HG02981 (cell line): ENCODE data around the gene DTNB.

Experiments used
- ATAC-seq: cut with Tn5 transposase; IDR thresholded peaks from one replicate; pipeline ENCODE4 v1.9.1; 2021; ENCODE audit warnings: mild to moderate bottlenecking, moderate library complexity; ENCODE audit not compliant: unreplicated experiment

DTNB gene

DNA sequence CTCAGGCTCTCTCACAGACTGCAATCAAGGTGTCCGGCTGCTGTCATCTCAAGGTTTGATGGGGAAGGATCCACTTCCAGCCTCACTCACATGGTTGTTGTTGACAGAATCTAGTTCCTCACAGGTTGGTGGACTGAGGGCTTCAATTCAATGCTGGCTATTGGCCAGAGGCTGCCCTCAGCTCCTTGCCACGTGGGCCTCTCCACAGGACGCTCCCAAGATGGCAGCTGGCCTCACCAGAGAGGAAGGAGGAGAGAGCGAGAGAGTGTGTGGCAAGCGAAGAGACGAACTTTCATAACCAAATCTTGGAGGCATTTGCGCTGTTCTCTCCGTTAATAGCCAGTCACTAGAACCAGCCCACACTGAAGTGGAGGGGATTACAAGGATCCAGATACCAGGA, 318.1 kb downstream of the DTNB start:
- no peak for ATAC-seq

- no peak for ATAC-seq
These were observed 319.3 kb downstream of the DTNB start for GRCh38 chr2:25354116-25354515.

- ATAC-seq = no peak
These were observed 324.0 kb downstream of the DTNB start for GRCh38 chr2:25349397-25349796.

GRCh38 chr2:25347846-25348245, 325.5 kb downstream of the DTNB start:
- ATAC-seq = no peak

DNA sequence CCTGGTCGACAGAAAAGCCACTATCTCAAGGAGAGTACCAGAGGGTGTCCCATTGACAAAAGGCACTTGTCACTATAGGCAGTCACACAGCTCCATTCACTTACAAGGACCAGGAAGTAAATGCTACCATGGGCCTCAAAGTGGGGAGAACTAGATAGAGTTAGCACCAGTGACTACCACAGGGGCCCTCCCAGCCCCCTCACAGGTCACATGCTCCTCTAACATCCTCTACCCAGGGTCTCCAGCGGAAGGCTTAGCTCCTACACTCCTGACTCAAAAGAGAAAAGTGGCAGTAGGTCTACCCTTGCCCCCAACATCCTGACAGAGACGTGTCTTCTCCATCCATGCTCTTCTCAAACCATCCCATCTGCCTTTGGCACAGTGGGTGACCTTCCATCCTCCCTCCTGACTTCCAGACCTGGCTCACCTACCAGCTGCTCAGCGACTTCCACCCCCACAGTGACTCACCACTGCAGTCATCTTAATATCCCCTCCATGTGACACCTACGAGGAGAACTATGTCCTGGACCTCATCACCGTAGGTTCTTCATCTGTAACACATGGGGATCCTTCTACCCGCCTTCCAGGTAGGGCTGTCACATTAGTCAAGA, 326.1 kb downstream of the DTNB start:
- ATAC-seq = no peak

- ATAC-seq = no peak
These were observed 330.1 kb downstream of the DTNB start for GRCh38 chr2:25343187-25343825.

GRCh38 chr2:25342372-25343186, 330.8 kb downstream of the DTNB start:
- peak; percentile 78 for ATAC-seq

DNA sequence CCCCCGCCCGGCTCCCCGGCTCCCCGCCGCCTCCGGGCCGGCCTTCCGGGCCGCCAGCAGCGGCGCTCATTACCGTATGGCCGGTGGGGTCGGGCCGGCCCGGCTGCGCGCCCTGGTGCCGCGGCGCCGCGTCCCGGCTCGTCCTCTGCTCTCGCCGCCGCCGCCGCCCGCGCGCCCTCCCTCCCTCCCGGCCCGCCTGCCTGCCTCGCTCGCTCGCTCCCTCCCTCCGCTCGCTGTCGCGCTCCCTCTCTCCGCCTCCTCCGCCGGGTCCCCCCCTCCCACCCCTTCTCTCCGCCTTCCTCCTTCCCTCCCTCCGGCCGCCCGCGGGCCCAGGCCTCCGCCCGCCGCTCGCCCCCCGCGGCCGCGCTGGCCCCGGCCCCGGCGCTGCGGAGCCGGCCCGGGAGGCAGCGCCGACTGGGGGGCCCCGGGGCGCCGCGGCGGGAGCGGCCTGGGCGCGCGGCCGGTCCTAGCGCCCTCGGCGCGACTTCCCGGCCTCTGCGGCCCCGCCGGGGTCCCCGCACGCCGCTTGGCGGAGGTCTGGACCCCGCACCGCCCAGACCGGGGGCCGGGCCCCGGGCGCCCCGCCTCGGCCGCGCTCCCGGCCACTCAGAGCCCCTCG, 331.5 kb downstream of the DTNB start, which contains the start of gene DNMT3A:
TSS of gene DNMT3A (minus strand) at position 173 of the 619 bp plus-strand sequence. CDS start 27,941 bp downstream, outside the sequence.
- peak; percentile 27 for ATAC-seq

DNA sequence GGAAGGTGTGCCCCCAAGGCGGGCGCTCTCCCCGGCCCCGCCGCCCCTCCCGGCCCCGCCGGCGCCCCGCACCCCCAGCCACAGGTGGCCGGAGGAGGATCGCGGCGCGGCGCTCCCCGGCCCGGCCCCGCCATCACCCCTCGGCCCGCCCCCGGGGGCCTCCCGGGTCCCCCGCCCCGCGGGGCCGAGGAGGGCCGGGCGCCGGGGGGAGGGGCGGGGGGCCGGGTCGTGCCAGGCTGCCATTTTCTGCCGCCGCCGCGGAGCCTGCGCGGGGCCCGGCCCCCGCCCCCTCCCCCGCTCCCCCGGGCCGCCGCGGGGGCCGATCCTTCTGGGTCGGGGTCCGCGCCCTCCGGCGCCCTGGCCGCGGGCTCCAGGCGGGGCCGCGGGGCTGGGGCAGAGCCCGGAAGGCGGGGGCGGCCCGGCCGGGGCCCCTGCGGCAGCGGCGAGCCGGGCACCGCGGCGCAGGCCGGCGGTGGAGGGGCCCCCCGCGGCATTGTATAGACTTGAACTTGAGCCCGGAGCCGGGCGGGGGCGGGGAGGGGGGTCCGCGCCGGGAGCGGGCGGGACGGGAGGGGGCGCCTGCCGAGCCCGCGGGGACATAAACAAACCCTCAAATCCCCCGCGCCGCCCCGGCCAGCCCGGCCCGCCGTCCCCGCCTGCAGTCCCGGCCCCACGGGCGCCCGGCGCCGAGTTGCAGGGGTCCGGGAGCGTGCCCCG, 332.2 kb downstream of the DTNB start:
- peak; percentile 8 for ATAC-seq

DNA sequence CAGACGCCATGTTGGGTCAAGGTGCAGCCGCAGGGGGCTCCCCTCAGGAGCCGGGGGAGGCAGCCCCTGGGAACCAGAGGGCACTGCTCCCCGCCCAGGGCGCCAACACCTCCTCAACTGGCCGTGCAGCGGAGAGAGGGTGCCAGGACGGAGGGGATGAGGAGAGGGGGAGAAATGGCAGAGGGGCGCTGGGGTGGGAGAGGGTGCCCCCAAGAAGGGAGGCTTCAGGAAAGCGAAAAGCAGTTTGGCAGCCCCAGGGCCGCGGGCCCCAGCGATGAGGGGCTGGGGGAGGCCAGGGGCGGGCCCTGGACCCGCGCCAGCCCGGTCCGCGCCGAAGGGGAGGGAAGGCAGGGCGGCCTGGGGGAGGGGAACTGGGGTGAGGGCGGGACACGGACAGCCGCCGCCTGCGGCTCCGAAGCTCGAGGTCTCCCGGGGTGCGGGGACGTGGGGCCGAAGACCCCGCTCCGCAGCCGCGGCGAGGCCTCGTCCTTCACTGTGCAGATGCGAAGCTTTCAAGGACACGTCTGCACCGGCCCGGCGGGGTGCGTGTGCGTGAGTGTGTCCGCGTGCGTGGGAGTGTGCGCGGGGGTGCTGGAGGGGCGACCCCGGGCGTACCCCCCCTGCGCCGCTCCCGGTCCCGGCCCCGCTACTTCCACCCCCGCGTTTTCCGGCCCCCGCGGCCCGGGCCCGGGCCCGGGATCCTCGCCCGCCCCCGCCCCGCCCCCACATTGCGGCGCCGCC, 333.0 kb downstream of the DTNB start:
- ATAC-seq = no peak

DNA sequence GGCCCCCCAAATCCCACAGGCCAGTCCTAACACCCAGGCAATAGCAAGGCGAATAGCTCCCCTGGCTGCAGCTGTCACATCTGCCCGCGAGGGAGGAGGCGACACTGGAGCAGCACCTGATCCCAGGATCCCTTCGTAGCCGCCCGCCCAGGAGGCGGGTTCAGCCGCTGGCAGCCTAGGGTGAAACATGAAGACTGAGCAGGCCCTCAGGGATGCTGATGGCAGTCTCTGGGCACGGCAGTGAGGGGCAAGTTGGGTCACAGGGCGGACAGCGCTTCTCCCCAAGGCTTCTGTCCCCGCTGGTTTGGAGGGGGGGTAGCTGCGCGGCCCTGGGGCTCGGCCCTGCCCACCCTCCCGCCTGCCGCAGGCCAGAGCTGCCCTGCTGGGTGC, 333.6 kb downstream of the DTNB start:
- no peak for ATAC-seq

- ATAC-seq = no peak
These were observed 334.1 kb downstream of the DTNB start for GRCh38 chr2:25339211-25339674.

DNA sequence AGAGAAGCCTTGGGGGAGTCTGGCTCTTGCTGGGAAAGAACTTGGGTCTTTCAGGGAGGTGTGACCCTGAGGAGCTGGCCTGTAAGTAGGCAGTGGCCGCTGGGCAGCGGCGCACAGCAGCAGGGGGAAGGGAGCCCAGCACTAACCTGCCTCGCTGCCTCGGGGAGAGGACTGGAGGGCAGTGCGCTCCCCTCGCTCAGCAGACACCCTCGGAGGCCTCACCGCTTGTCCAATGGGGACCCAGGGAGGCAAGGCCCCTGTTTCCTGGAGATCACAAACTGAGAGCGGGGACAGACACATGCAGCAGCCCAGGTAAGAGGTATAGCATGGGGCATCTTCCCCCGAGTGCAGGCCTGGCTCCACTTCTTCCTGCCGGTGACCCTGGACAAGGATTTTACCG, 335.0 kb downstream of the DTNB start:
- ATAC-seq = no peak

GRCh38 chr2:25337891-25338290, 335.5 kb downstream of the DTNB start:
- ATAC-seq = no peak

GRCh38 chr2:25337276-25337675, 336.1 kb downstream of the DTNB start:
- ATAC-seq = no peak

- ATAC-seq = no peak
These were observed 337.0 kb downstream of the DTNB start for GRCh38 chr2:25336383-25336841.

GRCh38 chr2:25335971-25336370, 337.4 kb downstream of the DTNB start:
- no peak for ATAC-seq

DNA sequence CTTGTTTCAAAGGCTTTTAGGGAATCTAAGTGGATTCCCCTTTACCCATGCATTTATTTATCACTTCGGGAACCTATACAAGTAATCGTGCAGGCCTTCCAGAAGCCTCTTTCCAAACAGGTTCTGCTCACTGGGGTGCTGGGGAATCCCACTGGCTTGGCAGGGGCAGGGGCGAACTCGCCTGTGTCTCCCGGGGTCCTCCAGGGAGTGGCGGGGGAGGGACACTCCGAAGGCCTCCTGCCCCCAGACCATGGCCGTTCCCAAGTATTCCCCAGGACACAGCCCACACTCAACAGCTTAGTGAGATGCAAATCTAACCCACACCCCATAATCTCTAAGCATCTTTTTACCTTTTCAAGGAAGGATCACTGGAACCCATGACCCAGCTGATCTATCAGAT, 338.2 kb downstream of the DTNB start:
- ATAC-seq = no peak

- no peak for ATAC-seq
These were observed 338.9 kb downstream of the DTNB start for GRCh38 chr2:25334482-25334881.

- no peak for ATAC-seq
These were observed 339.4 kb downstream of the DTNB start for GRCh38 chr2:25333981-25334380.
